NCI-H128 (cell line): ENCODE results near the gene INSIG2.

ENCODE experiments used
- DNase-seq: peaks from one replicate; lab custom pipeline; 2025; ENCODE audit not compliant: unreplicated experiment; lab: John Stamatoyannopoulos, UW

Gene INSIG2

GRCh38 chr2:118124288-118124891, 36.1 kb downstream of the INSIG2 start:
- DNase-seq = no peak

- DNase-seq = no peak
Observed at GRCh38 chr2:118127250-118127649, 39.0 kb downstream of the INSIG2 start.

- DNase-seq = no peak
Observed at GRCh38 chr2:118128826-118129225, 40.6 kb downstream of the INSIG2 start.

GRCh38 chr2:118130385-118130784, 42.1 kb downstream of the INSIG2 start:
- no peak for DNase-seq

- no peak for DNase-seq
Observed at GRCh38 chr2:118131771-118132170, 43.5 kb downstream of the INSIG2 start.

- no peak for DNase-seq
Observed at GRCh38 chr2:118133916-118134315, 45.6 kb downstream of the INSIG2 start.

- DNase-seq = no peak
Observed at GRCh38 chr2:118134650-118135049, 46.4 kb downstream of the INSIG2 start.

- no peak for DNase-seq
Observed at GRCh38 chr2:118145207-118145606, 56.9 kb downstream of the INSIG2 start.

GRCh38 chr2:118145806-118146205, 57.5 kb downstream of the INSIG2 start:
- no peak for DNase-seq

- no peak for DNase-seq
Observed at GRCh38 chr2:118146315-118147283, 58.3 kb downstream of the INSIG2 start.

GRCh38 chr2:118148133-118148532, 59.9 kb downstream of the INSIG2 start:
- DNase-seq = no peak

GRCh38 chr2:118148809-118149208, 60.5 kb downstream of the INSIG2 start:
- DNase-seq = no peak

GRCh38 chr2:118150294-118150693, 62.0 kb downstream of the INSIG2 start:
- DNase-seq = no peak

- DNase-seq = no peak
Observed at GRCh38 chr2:118151831-118152230, 63.6 kb downstream of the INSIG2 start.

GRCh38 chr2:118153433-118153832, 65.2 kb downstream of the INSIG2 start:
- no peak for DNase-seq

GRCh38 chr2:118154176-118154575, 65.9 kb downstream of the INSIG2 start:
- DNase-seq = no peak
